G401 (cell line): ENCODE results near the gene PLCB1. TPM values are rescaled to one million over a fixed set of nuclear protein-coding genes. Genes with fewer than 3 reads are reported as not detected.
A peak's percentile ranks its signal among the peaks of the same experiment; 100 is the strongest.
"Not testable (repeated sequence)": the region's sequence is repeated elsewhere in the genome, so short reads cannot be mapped to it uniquely, and the experiment has no call there.

Experiments
- DNase-seq: peaks from one replicate; pipeline ENCODE4 v3.0.0-alpha.2; 2015; ENCODE audit warnings: low spot score
- in situ Hi-C: cut with HindIII; loops from 2 replicates; pipeline ENCODE4 v1.10.0; 2016; ENCODE audit warnings: low sequenced_read_pairs, mixed read lengths
- total RNA-seq: library from RNA; depleted of rRNA; stranded (reverse); fragments of >200 nt; shearing (Covaris generic); gene quantifications from 2 replicates; pipeline ENCODE4 v1.2.3, GENCODE V29; 2014

Gene PLCB1
- total RNA-seq, 1 experiment from 2014 or later, result not detected

DNA sequence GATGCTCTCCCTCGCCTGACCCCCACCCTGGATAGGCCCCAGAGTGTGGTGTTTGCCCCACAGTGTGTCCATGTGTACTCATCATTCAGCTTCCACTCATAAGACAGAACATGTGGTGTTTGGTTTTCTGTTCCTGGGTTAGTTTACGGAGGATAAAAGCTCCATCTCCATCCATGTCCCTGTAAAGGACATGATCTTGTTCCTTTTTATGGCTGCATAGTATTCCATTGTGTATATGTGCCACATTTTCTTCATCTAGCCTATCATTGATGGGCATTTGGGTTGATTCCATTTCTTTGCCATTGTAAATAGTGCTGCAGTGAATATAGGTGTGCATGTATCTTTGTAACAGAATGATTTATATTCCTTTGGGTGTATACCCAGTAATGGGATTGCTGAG lies 218.2 kb downstream of the PLCB1 start:
- DNase-seq, in situ Hi-C loops: not testable (repeated sequence)

DNA sequence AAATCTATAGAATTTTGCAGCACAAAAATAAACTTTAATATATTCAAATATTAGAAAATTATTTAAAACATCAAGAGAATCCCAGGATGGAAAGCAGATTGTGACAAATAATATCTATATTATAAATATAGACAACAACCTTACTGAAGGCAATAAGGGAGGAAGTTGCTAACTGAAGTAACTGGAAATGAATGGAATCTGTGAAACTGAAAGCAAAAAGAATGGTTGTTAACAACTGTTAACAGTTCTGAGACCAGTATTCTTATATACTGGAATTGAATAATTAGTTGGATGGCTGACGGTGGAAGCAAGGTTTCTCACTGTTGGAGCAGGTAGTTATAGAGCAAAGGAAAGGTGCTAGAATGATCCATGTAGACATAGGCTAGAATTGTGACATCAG lies 220.4 kb downstream of the PLCB1 start:
- DNase-seq, result no peak
- in situ Hi-C loops, result no loop called here

DNA sequence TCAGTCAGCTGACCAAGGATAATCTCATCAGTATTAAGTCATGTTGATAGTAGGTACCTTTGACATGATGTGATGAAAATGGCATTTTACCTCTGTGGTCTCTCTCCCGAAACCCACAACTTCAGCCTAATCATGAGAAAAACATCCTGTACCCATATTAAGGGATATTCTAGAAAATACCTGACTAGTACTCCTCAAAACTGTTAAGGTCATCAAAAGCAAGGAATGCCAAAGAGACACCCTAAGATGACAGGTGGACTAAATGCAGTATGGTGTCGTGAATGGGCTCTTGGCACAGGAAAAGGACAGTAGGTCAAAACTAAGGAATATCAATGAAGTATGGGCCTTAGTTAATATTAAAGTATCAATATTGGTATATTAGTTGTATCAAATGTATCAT lies 221.4 kb downstream of the PLCB1 start:
- in situ Hi-C loops, result no loop called here
- DNase-seq, result no peak

DNA sequence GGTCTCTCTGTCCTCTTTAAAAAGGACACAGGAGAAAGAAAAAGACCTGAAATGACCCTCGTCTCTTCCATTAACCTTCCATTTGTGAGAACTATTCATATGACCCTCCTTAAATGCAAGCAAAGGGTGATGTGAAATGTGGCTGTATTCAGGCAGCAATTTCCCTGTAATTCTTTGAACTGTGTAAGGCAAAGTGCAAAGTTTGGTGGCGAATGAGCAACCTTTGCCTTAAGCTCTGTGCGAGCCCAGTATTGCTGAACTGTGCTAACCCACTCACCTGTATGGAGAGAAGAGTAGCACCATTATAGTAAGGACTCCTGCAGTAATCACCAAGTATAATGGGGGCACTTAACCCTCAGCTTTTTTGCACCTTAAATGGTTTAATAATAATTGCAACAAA lies 223.4 kb downstream of the PLCB1 start:
- in situ Hi-C loops, result no loop called here
- DNase-seq, result no peak

DNA sequence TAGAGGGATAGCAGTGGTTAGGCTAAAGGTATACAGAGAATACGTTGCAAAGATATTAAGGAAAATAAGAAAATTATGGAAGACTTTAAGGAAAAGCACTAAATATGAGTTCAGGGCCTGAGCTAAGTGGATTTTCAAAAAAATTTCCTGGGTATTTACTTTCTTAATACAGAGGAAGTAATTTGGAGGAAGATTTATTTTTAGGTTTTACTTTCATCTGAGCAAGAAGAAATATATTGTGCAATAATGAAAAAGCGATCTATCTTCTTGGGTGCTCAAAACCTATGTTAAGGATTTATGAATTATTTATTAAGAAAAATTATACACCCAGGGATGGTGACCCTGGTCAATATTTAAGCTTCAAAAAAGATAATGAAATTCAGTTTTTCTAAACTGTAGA lies 224.7 kb downstream of the PLCB1 start:
- in situ Hi-C loops, result no loop called here
- no peak for DNase-seq

DNA sequence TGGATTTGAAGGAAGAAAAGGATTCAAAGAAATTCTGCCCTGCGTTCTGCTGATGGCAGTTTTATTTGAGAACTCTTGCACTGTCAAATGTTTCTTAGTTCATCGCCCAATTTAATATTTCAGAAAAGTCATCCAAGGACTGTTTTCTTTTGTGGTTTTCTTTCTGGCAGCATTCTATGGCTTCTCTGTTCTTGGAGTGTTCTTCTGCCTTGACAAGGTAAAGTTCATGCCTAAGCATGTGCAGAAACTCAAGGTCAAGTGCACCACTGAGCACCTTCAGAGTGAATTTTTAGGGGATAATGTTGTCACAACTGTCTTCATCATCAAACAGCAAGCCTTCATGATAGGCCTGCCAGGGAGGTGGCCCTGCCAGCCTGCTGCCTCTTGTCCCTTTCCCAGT lies 225.6 kb downstream of the PLCB1 start:
- DNase-seq, result no peak
- in situ Hi-C loops, result no loop called here

DNA sequence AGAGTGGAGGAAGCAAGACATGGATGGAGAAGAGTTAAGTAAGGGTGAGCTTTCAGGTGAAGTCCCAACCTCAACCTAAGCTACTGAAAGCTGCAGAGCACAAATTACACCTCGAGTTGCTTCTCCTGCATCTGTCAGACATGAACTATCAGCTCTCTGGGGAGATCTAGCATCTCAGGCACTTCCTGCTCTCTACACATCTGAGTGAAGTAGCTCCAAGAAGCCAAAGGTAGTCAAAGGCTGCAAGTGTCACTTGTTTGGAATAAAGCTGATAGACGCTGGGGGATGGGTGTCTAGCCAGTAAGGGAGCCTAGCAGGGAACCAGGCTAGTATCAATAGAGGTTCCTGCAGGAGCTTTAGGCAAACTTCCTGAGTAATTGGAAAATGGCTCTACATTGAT lies 228.0 kb downstream of the PLCB1 start:
- in situ Hi-C loops, result no loop called here
- DNase-seq, result no peak

DNA sequence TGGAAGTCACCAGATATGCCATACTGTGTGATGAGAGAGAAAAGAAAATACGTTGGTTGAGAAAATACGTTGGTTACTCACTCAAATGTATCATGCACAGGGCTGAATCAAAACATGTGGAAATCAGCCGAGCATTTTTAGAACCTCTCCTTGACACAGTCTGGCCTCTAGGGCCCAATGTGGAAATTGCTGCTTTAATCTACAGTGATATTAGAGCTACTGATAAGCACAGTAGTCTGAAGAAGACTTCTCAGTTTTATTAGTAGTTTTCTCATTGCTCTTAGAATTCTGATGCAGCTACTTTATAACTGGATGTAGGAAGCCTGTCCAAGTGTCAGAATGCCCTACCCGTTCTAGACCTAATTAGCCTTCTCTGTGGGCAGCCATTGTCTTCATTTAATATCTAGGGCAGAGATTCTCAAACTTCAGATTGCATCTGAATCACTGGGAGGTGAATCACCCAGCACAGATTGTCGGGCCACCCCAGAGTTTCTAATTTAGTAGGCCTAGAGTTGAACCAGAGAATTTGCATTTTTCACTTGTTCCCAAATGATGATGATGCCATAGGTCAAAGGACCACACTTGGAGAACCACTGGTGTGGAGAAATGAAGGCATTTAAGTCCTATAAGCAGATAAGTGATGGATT lies 229.1 kb downstream of the PLCB1 start:
- in situ Hi-C loops, result no loop called here
- DNase-seq, result peak; percentile 74

DNA sequence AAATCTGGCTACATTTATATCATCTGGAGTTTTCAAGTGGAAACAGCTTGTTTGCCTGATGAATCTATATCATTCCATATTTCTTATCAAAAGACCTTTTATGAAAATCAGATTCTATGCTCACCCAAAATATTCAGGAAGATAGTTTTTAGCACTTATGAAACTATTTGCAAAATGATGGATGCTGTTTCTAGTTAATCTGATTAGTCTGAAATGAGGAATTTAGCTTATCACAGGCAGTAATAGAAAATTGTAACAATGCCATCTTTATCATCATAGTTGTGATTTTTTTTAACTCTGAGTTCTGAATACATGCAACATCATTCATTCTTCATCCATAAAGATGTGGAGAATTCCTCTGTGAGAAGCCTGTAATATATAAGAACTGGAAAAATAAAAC lies 229.7 kb downstream of the PLCB1 start:
- in situ Hi-C loops, result no loop called here
- no peak for DNase-seq

DNA sequence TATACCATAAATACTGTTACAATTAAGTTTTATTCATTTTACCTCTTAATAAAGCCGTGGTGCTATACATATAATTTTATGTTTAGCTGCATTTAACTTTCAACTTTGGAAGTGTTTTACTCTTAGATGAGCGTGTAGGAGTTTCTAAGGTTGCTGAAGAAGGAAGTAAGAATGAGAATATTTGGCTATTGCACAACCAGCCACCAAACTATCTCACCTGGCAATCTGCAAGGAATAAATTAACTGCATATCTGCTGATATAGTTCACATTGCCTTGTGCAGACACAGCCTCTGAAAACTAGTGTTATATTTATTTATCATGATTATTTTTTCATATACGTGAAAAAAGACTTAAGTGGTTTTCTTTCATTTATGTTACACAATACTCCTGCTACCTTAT lies 230.4 kb downstream of the PLCB1 start:
- in situ Hi-C loops, result no loop called here
- no peak for DNase-seq

DNA sequence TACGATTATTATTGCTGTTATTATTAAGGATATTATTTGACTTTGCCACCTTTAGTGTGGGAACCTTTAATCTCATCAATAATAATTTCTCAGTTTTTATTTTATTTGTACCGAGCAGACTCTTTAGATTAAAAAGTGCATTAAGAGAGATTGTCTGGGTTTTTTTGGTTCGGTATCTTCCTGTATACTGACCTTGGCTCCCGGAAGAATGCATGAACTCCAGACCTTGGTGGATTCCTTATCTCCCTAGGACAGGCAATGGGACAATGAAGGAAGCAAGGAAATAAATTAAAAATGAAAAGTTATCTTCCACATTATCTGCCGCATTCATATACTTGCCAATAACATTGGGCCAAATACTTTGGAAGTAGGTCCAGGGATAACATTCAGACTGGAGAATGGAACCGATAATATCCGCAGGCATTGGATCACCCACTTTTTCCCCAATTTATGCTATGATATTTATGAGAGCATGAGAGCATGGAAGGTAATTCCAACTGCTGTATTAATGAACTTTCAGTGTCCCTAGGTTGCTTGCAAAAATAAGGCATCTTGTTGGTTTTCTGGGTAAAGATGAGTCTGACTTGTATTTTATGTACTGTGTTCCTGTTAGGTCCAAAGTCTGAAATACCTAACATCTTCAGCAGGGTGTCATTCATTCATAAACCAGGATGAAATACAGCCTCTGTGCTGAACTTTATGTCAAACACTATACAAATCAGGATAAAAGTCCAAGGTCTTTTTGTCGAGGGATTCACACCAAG lies 232.1 kb downstream of the PLCB1 start:
- in situ Hi-C loops, result no loop called here
- DNase-seq, result no peak

DNA sequence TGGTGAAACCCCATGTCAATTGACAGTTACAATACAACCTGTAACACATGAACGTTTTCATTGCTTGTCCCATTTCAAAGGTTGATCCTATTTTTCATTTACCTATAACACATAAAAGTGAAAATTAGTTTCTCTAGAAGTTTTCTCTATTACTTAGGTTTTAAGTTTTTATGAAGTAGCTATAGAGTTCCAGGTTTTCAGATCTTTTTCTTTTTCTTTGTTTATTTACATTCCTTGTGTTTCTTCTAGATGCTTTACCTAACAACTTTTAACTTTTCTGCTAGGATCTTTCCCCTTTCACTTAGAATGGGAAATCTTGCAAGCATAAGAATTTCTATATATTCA lies 232.6 kb downstream of the PLCB1 start:
- in situ Hi-C loops, result no loop called here
- DNase-seq, result no peak

DNA sequence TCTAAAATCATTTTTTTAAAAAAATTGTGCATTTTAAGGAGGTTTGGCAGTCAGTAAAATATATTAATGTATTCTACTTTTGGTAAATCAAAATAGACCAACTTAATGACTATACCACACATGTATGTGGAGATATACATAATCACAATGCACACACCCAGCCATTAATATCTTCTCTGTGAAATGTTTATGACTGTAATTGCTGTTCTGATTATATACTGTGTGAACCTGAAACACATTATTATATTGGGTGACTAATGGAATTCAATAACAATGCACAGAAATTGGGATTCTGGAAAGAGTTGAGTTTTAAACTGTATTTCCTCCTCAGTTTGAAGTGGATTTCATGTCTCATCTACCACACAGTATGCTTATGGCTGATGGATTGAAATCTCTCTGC lies 233.6 kb downstream of the PLCB1 start:
- no peak for DNase-seq
- in situ Hi-C loops, result no loop called here

DNA sequence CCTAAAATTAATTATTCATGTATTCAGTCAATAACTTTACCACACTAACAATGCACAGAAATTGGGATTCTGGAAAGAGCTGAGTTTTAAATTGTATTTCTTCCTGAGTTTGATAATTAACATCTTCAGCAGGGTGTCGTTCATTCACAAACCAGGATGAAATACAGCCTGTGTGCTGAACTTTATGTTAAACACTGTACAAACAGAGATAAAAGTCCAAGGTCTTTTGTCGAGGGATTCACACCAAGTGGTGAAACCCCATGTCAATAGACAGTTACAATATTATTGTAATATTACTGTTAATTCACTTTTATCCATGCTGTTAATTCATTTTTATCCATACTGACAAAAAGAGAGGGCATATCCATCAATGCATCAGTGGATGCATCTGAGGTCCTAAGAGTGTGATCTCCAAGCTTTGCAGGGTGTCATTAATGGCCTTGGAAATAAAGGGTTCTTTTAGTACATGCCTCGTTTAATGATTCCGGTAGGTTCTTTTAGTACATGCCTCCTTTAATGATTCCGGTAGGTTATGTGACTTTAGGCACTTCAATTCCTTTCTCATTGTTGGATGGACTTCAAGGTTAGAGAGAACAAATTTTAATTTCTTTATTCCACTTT lies 234.3 kb downstream of the PLCB1 start:
- DNase-seq, result no peak
- in situ Hi-C loops, result no loop called here

DNA sequence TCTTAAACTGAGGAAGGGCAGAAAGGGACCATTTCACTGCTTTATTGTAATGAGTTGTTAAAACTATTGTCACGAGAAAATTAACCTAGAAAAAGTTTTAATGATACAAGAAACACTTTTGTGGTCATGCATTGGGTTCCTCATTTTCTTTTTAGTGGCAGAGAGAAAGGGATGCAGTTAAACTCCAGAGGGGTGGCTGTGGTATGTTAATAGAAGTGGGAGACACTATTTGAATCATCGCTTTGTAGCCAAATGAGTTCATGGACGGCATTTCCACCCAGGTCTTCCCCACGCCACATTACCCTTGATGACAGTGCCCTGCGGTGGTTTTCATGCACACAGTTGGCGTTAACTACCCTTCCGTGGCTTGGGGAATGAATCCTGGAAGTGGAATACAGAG lies 235.6 kb downstream of the PLCB1 start:
- in situ Hi-C loops, result no loop called here
- DNase-seq, result no peak

DNA sequence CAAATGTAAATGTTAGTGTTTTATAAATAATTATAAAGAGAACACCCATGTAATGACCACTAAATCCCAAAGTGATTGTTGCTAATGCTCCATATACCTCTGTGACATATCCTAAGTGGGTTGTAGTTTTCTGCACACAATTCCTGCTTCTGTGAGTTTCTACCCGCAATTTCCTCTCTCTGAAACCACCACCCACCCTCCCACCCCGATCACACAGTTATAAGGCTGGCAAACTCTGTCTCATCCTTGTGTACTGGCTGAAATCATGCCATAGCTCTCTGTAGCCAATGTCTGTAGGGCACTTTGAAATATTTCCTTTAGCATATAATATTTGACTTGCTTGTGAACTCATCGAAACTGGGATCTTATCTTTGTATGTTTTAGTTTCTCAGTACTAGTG lies 236.6 kb downstream of the PLCB1 start:
- in situ Hi-C loops, result no loop called here
- DNase-seq, result no peak

DNA sequence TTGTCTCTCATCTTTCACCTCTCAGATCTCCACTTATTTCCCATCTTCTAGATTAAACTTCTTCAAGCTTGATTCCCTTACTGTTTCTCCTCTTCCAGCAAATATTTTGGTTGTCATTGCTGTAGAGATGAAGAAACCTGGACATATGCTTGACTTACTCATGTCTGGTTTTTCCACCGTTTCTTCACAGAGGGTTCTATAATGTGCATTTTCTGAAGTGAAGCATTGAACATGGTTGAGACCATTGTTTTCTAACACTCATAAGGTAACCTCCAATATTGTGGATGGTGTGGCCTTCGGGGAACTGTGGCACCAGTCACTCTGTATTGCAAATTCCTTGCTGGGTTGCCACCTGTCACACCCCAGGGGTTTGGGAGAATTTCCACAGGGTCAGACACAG lies 237.2 kb downstream of the PLCB1 start:
- in situ Hi-C loops, result no loop called here
- DNase-seq, result no peak

DNA sequence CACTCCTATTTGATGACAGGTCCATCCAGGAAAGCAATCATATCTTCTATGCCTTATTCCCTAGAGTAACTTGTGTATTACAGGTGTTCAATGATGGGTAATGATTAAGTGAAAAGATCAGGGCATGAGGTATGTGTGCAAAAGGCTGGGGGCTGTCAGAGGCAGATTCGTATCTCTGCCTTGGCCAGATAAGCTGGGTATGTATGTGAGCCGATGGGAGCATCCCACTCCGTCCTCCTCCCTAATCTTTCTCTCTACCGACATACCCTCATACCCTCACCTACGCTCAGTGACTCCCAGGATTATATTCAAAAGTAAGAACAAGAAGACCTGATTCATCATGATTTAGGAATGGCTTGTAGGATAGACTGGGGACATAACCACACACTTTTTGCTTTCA lies 238.7 kb downstream of the PLCB1 start:
- in situ Hi-C loops, result no loop called here
- no peak for DNase-seq

DNA sequence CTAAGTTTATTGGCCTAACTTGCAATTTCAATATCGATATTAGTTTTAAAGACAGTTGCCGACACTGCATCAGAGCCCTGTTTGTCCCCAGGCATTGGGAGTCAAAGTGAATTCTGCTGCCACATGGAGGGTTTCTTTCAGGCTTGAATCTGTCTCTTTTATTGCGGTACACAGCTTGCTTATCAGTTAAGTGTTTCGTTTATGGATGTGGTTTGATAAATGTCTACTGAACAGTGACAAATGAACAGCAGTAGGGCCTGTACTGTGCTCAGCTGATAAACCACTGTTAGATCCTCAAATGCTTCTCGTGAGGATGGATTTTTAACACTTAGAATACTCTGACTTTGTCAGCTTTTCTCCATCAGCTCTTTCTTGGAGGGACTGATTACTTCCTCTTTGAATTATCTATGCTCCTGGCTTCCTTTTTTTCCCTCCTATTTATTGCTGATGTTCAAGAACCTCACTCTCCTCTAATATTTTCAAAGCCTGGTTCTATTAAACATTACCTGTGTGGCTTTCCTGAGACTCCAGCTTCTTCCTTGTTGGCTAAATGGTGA lies 240.8 kb downstream of the PLCB1 start:
- no peak for DNase-seq
- in situ Hi-C loops, result no loop called here

DNA sequence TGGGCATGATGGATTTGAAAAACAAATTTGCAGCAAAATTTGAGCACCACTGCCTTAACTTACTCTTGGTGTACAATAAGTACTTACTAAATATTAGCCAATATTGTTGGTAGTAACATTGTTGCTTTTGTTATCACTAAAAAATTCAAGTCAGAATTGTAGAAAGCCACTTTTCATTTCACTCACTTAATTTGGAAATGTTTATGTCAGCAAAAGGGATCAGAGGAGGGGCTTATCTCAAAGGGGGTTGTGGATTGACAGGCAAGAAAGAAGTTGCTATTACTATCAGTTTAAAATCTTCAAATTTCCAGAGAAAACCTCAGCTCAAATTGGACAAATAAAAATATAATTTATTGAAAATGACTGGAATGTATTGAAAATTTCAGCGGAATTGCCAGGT lies 241.5 kb downstream of the PLCB1 start:
- in situ Hi-C loops, result no loop called here
- DNase-seq, result no peak

DNA sequence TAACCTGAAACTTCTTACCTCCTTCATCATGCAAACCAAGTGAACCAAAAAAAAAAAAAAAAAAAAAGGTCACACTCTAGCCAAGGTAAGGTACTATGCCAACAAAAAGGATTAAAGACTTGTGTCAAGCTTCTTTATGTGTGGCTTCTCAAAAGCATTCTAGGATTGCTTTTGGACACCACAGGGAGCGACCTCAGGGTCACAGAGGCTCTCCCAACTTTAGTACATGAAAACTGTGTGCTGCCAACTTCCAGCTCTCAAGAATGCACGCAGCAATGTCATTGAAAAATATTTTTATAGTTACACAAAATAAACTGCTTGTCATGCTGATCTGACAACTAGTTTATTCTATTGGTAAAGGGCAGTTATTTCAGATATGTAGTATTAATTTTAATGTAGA lies 243.8 kb downstream of the PLCB1 start:
- DNase-seq, result no peak
- in situ Hi-C loops, result no loop called here
